EH (cell line): ENCODE results near the gene C3orf22.

ENCODE experiments used
- DNase-seq: peaks from one replicate; pipeline ENCODE4 v3.0.0-alpha.2; 2015; ENCODE audit warnings: low read depth

The C3orf22 gene

GRCh38 chr3:126527006-126527405 lies 31.7 kb downstream of the C3orf22 start:
- DNase-seq = no peak

- DNase-seq = no peak
Measured at GRCh38 chr3:126526668-126527005, 32.1 kb downstream of the C3orf22 start.

GRCh38 chr3:126525853-126526667 lies 32.7 kb downstream of the C3orf22 start:
- no peak for DNase-seq

GRCh38 chr3:126525091-126525852 lies 33.5 kb downstream of the C3orf22 start:
- DNase-seq = no peak

GRCh38 chr3:126524429-126524988 lies 34.2 kb downstream of the C3orf22 start:
- DNase-seq = no peak

GRCh38 chr3:126523745-126524428 lies 34.8 kb downstream of the C3orf22 start, which contains the start of gene CHST13:
Gene CHST13, plus strand, starts transcription at chr3:126524155. Its CDS starts 178 bp downstream, at chr3:126524333.
- DNase-seq = peak; percentile 50

- DNase-seq = peak; percentile 57
Measured at GRCh38 chr3:126522363-126522788, 36.4 kb downstream of the C3orf22 start.

- DNase-seq = no peak
Measured at GRCh38 chr3:126521122-126521891, 37.4 kb downstream of the C3orf22 start.

GRCh38 chr3:126519506-126520455 lies 39.0 kb downstream of the C3orf22 start:
- DNase-seq = no peak

GRCh38 chr3:126518779-126519177 lies 40.0 kb downstream of the C3orf22 start:
- DNase-seq = no peak

- no peak for DNase-seq
Measured at GRCh38 chr3:126517986-126518778, 40.5 kb downstream of the C3orf22 start.

GRCh38 chr3:126517291-126517951 lies 41.3 kb downstream of the C3orf22 start, which contains the start of gene UROC1:
Gene UROC1, minus strand, starts transcription at chr3:126517773. Its CDS starts 54 bp downstream, at chr3:126517719.
- no peak for DNase-seq

GRCh38 chr3:126516936-126517290 lies 41.8 kb downstream of the C3orf22 start:
- no peak for DNase-seq

- DNase-seq = no peak
Measured at GRCh38 chr3:126516152-126516935, 42.4 kb downstream of the C3orf22 start.

- no peak for DNase-seq
Measured at GRCh38 chr3:126515066-126515706, 43.5 kb downstream of the C3orf22 start.

GRCh38 chr3:126514161-126514560 lies 44.6 kb downstream of the C3orf22 start:
- DNase-seq = no peak

- DNase-seq = no peak
Measured at GRCh38 chr3:126512916-126513650, 45.6 kb downstream of the C3orf22 start.
